EL (cell line): Measurements from ENCODE around the gene TSHR.
A peak's percentile ranks its signal among the peaks of the same experiment; 100 is the strongest.
"Not testable (repeated sequence)": the region's sequence is repeated elsewhere in the genome, so short reads cannot be mapped to it uniquely, and the experiment has no call there.

Experiments
- DNase-seq: peaks from one replicate; pipeline ENCODE4 v3.0.0-alpha.2; 2016

Gene TSHR

DNA sequence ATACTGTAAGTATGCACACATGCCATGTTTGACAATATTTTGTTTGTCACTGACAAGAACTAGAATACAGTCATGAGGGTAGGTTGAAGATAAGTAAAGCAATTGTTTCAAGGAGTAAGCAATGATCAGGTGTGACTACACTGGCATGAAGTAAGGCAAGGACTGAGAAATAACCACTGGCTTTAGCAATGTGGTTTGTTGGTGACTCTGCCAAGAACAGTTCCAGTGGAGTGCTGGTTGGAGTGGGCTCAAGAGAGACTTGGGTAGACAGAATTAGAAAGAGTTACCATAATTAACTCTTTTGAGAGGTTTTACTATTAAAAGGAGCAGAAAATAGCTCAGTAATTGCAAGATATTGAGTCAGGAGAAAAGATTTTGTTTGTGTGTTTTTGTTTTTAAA, 135.7 kb downstream of the TSHR start:
- DNase-seq = no peak

DNA sequence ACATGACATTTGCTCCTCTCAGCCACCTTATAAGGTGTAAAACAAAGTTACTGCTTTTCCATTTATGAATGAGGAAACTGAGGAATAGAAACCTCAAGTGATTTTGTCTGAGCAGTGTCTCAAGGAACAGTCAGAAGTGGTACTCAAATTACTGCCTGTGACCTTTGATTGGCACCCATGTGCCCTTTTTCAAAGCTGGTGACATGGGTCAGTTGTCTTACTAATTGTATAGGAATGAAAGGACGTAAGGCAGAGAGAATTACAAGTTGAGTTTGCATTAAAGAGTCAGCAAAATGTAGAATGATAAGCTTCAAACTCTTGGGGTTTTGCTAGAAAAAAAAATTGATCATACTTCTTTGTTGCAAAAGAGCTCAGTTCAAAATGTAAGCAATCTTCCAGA, 136.2 kb downstream of the TSHR start:
- DNase-seq = no peak

DNA sequence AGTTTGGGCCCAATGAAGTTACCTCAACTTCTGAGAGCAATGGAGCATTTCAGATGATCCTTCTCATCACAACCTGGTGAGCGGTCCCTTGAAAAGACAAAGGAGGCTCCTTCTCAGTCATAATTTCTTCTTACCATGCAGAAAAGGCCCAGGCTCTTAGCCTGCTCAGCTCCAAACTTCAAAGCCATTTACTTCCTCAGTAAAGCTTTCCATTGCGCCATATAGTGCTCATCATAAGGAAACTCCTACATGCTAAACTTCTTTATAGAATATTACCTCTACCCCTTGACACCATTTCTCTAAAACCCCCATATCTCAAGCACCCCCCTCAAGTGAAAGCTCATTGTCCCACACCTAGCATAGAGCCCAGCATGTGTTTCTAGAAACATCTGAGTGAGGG, 138.2 kb downstream of the TSHR start:
- no peak for DNase-seq

DNA sequence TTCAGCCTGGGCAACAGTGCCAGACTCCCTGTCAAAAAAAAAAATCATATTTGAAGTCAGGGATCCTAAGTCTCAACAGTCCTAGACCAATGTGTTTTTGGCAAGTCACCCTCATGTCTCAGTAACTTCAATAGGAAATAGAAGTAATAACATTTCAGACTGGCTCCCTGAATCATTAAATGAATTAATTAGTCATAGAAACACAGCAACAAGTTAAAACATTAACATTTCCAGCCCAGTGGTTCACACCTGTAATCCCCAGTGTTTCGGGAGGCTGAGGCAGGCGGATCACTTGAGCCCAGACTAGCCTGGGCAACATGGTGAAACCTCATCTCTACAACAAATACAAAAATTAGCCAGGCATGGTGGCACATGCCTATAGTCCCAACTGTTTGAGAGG, 140.1 kb downstream of the TSHR start:
- DNase-seq = no peak

DNA sequence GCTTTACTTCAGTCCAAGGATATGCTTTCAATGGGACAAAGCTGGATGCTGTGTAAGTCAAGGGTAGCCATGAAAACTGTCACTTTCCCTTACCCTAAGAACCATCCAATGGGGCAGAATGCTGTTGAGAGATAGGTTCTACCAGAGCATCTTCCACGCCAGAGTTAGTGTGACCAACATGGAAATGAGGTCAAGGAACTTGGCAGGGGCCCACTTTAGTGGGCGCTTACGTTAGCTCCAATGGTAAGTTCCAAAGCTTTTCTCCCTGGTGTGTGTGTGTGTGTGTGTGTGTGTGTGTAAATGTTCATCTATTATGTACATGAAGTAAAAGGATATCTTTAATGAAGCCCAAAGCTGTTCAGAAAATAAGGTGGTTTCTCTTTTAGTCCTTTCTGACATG, 141.2 kb downstream of the TSHR start:
- DNase-seq = no peak

DNA sequence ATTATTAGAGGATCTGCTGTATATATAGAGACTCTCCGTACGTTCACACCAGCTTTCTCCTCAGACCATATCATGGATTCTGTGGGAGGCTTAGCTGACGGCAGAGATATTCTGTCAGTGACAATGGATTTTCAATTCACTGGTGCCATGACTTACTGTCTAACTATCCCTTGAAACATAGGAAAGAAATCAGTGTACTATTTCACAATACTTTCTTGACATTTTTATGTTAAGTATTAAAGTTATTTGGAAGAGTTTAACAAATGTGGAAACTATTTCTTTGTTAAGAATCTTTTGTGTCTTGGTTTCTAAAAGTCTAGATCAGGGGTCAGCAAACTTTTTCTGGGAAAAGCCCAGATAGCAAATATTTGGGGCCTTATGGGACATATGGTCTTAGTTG, 146.8 kb downstream of the TSHR start:
- no peak for DNase-seq

DNA sequence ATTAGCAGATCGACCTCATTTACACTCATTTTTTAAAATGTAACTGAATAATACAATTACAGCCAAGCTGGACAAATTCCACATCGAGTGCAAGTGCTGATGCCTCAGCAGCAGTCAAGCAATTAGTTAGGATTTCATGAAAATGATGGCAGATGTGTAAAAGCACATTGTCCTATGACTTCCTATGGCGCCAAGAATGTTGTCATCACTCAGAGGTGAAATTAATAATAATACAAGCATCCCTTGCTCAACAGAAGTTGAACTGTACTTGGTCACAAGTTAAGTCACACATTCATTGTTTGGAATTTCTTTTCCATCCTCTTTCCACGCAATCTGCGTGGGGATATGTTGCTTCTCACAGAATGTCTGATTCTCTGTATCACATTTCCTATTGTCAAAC, 148.0 kb downstream of the TSHR start:
- no peak for DNase-seq

DNA sequence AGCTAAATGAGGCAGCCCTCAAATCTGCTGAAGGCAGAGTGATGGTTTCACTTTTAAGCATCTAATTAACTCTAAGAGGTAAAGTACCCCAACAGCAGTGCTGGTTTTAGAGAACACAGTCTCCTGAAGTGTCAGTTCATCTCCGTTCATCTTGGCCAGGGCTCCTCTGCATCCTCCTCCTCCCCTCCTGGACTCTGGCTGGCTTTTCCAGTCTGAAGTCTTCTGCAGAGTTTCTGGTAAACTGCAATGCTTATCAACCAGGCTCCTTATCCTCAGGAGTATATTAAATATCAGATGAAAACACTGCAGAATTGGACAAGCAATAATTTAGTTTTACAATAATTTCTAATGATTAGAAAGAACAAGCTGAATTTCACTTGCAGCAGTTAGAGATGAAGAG, 150.0 kb downstream of the TSHR start:
- DNase-seq = no peak

DNA sequence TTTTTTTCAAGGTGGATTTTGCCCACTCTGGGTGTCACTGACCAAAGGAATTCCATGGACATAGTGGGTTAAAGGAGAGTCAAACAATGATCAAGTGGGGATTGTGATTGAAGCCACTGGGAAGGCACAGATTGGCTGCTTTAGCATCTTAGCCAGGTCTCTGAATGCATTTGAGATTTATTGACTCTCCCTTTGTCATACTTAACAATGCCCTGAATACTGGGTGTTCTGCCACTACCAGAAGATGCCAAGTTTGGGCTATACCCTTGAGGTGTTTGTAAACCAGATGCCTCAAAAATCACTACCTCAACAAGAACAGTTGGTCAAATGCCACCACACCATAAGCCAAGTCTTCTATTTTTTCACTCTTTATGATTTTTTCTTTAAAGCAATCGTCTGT, 150.5 kb downstream of the TSHR start:
- no peak for DNase-seq

DNA sequence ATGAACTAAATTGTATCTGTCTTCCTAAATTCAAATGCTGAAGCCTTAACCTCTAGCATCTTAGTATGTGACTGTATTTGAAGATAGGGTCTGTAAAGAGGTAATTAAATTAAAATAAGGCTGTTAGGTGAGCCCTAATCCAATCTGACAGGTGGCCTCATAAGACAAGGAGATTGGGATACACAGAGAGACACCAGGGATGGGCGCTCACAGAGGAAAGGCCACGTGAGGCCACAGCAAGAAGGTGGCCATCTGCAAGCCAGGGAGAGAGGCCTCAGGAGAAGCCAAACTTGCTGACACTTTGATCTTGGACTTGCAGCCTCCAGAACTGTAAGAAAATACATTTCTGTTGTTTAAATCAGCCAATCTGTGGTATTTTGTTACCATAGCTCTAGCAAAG, 154.8 kb downstream of the TSHR start:
- no peak for DNase-seq

DNA sequence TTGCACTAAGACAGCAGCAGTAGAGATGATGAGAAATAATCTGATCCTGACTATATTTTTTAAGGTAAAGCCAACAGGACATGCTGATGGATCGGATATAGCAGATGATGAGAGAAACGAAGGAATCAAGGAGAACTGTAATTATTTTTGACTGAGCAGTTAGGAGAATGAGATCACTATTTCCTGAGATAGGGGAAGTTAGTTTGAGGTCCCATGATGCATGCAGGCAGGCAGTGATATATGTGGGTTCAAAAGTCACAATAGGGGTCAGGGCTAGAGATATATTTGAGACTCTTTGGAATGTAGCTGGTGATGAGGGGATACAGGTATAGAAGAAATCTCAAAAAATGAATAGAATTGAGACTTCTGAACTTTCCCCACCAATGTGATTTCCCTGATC, 157.8 kb downstream of the TSHR start:
- DNase-seq = no peak

DNA sequence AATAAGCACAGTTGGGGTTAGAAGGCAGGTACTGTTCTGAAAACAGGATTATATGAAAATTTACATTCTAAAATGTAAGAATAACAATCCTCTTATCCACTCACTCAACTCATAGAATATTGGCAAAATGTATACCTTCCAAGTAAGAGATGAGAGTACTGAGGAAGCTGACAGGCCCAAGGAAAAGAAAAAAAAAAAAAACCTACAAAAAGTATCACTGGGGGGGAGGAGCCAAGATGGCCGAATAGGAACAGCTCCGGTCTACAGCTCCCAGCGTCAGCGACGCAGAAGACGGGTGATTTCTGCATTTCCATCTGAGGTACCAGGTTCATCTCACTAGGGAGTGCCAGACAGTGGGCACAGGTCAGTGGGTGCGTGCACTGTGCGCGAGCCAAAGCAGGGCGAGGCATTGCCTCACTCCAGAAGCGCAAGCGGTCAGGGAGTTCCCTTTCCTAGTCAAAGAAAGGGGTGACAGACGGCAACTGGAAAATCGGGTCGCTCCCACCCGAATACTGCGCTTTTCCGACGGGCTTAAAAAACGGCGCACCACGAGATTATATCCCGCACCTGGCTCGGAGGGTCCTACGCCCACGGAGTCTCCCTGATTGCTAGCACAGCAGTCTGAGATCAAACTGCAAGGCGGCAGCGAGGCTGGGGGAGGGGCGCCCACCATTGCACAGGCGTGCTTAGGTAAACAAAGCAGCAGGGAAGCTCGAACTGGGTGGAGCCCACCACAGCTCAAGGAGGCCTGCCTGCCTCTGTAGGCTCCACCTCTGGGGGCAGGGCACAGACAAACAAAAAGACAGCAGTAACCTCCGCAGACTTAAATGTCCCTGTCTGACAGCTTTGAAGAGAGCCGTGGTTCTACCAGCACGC, 158.8 kb downstream of the TSHR start:
- DNase-seq = not testable (repeated sequence)

DNA sequence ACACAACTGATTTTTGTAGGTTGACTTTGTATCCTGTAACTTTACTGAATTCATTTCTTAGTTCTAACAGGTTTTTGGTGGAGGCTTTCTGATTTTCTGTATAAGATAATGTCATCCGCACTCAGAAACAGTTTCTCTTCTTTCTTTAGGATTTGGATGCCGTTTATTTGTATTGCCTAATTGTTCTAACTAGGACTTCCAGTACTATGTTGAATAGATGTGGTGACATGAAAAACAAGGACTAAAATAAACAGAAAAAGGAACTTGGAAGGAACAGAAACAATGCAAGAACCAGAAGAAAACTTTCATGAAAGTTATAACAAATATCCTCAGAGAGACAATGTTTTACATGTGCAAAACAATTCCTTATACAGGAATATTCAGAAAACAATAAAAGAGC, 165.1 kb downstream of the TSHR start:
- DNase-seq = no peak

DNA sequence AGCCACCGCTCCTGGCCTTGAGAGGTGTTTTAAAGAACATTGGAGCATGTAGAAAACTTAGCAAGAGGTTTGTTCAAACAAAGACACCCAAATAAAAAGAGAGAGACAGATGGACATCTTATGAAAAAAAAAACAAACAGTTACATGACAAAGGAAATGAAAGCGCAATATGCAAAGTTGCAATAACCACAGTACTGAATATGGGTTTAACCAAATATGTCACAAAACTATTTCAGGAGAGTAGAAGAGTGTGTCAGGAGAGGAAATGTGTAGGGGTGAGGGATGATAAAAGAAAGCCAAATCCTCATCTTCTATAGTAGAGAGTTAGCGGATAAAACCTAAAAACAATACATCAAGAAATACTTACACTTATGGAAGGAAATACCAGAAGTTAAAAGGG, 166.9 kb downstream of the TSHR start:
- no peak for DNase-seq

DNA sequence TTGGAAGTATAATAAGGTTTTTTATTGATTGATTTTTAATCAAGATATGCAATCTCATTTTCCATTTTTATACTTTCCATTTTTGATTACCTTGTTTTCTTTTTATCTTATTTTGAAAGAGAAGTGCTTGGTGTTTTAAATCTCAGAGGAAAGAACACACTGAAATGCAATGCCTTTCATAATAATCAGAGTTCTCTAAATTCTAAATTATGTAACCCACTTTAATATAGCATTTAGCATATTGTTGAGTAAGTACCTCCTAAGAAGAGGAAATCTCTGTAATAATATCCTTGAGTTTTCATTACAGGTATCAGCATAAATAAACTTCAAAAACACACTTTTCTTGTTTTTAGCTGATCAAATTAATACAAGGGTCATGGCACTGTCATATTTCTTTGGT, 168.4 kb downstream of the TSHR start:
- DNase-seq = no peak

DNA sequence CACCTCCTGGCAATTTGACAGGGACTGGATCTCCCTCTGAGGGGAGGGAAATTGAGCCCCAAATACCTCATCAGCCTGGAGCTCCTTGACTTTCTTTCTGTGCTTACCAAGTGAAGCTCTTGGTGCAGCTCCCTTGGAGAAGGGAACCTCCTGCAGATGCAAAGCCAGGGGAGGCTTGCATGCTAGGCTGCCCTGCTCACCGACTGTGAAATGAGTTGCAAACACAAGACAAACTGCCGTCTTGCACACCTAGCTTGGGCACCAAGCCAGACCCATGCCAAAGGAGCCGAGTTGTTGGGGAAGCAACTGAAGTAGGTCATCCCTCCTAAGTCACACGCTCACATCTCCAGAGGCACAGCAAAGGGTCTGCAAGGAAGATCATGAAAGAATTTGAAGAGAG, 170.1 kb downstream of the TSHR start:
- DNase-seq = no peak

DNA sequence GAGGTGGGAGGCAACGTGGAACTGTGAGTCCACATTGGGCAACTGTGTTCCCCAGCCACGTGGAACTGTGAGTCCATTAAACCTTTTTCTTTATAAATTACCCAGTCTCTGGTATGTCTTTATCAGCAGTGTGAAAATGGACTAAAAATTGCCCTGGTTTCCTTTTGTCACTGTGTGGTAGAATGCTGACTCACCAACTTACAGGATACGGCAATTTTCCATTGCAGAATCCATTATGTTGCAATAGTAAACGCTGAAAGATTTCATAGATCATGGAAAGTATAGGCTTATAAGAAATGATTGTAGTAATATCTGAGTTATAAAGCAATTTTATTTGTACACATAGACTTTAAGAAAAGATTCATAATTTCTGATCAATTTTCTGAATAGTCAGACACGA, 172.4 kb downstream of the TSHR start:
- no peak for DNase-seq

DNA sequence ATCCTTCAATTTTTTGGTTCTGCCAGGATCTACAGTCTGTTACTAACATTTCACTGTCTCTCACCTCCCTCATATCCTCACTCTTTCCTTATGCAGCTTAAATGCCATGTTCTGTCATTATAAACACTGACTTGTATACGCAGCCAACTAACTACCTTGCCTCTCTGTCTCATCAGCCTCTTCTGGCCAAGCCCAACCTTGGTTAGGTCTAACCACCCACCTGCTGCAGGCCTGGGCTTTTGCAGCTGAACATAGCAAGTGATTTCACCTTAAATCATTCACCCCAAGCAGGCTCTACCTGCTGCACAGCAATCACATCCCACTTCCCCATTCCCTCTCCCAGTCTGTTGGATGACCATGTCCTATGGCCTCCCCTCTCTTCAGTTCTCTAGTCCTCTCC, 173.8 kb downstream of the TSHR start:
- DNase-seq = no peak

DNA sequence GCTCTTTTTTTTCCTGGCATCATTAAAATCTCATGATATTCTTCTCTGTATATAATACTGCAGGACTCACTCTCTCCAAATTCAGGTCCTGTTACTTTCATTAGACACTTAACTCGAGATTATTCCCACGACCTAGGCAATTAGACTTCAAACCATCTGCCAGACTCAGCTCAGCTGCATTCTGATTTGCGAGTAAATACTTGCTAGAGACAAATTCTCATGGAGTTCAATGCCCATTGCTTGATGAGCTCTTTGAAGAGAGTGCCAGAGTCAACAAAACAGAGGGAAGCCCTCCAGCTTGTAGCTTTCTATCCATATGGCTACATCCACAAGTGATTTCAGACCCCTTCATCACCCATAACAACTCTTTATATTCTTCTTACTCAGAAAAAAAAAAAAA, 177.0 kb downstream of the TSHR start:
- no peak for DNase-seq

DNA sequence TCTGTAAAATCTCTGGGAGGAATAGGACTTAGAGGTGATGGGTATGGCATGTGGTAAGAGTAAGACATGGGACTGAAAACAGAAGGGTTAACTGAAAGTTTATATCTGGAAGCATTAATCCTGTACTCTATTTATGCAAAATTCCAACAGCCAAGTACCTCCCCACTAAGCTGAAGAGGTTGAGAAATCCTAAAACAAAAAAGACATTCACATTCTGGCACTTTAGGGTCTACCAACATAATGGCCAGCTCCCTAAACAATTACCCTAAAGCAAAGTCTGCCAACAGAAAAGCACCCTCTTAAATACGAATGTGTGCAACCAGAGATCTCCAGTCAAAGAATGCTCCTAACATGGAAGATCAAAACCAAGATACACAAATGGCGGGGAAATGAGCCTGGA, 178.0 kb downstream of the TSHR start:
- no peak for DNase-seq

DNA sequence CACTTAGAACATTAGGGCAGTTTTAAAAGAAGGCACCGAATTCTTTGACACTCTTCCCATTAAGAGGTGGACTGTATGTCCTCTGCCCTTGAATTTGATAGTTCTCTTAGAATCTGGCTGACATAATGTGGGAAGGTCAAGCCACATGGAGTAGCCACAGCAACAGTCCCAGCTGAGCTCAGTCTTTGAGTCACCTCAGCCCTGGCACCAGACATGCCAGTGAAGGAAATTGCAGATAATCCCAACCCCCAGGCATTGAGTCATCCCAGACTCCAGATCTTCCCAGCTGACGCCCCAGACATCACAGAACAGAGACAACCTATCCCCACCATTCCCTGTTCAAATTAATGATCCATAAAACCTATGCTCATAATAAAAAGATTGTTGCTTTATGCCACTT, 181.9 kb downstream of the TSHR start:
- peak; percentile 79 for DNase-seq

DNA sequence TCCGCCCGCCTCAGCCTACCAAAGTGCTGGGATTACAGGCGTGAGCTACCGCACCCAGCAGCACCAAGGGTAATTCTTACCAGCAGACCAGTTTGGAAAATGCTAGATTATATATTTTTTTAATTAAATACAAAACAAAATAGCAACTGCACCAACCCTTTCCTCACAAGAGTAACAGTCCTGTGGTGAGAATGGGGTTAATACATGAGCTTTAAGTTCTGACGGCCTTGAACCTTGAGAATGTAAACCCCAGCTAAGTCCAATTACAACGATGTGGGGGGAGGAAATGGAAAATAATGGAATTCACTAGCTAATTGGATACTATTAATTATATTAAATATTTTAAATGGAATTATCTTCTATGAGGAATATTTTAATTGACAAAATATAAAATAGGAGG, 183.0 kb downstream of the TSHR start:
- DNase-seq = no peak

DNA sequence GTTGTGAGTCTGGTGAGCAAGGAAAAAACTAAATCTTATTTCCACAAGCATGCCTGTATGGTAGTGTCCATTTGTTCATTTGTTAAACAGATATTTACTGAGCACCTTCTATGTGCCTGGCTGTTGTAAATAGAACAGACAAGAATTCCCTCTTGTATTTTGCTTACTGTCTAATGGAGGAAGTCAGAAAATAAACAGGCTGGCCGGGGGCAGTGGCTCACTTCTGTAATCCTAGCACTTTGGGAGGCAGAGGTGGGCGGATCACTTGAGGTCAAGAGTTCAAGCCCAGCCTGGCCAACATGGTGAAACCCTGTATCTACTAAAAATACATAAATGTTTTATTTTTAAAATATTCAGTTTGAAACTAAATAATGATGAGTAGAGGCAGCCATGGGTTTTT, 186.0 kb downstream of the TSHR start:
- DNase-seq = no peak

DNA sequence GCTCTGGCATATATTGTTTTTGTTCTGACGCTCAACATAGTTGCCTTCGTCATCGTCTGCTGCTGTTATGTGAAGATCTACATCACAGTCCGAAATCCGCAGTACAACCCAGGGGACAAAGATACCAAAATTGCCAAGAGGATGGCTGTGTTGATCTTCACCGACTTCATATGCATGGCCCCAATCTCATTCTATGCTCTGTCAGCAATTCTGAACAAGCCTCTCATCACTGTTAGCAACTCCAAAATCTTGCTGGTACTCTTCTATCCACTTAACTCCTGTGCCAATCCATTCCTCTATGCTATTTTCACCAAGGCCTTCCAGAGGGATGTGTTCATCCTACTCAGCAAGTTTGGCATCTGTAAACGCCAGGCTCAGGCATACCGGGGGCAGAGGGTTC, 188.4 kb downstream of the TSHR start:
- DNase-seq = no peak

DNA sequence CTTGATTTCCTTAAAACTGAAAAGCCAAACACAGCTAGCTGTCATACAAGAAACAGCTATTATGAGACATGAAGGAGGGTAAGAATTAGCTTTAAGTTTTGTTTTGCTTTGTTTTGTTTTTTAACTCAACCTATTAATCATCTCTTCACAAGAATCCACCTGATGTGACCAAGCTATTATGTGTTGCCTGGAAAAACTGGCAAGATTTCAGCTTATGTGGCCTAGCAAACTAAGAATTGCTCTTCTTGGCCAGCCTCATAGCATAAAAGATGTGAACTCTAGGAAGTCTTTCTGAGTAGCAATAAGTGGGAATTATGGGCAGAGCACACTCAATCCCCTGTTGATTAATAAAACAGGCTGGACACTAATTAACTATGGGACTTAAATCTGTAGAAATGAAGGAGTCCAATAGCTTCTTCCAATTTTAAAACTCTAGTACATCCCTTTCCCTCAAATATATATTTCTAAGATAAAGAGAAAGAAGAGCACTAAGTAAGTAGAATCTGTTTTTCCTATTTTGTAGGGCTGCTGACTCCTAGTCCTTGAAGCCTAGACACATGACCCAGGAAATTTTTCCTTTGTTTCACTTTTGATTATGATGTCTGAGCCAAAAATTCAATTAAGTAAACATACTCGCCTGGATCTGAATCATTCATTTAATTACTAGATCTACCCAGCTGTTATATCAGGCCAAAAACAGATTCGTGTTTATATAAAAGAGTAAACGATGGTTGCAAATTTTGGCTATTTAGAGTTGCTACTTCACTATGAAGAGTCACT, 189.6 kb downstream of the TSHR start:
- DNase-seq = no peak
